Globus pallidus (tissue), 1 donor: ENCODE measurements around the gene SPNS2.
"Not testable (repeated sequence)": the region's sequence is repeated elsewhere in the genome, so short reads cannot be mapped to it uniquely, and the experiment has no call there.

Source experiments
- DNase-seq: peaks from one replicate; pipeline ENCODE4 v3.0.0-alpha.2; 2015; ENCODE audit warnings: low spot score

Gene SPNS2

DNA sequence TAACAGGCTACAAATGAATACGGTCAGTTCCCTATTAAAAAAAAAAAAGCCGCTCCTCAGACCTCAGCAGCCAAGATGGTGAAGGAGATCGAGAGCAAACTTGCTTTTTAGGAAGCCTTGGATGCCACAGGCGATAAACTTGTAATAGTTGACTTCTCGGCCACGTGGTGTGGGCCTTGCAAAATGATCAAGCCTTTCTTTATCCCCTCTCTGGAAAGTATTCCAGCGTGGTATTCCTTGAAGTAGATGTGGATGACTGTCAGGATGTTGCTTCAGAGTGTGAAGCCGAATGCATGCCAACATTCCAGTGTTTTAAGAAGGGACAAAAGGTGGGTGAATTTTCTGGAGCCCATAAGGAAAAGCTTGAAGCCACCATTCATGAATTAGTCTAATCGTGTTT lies 73.5 kb downstream of the SPNS2 start:
- no peak for DNase-seq

DNA sequence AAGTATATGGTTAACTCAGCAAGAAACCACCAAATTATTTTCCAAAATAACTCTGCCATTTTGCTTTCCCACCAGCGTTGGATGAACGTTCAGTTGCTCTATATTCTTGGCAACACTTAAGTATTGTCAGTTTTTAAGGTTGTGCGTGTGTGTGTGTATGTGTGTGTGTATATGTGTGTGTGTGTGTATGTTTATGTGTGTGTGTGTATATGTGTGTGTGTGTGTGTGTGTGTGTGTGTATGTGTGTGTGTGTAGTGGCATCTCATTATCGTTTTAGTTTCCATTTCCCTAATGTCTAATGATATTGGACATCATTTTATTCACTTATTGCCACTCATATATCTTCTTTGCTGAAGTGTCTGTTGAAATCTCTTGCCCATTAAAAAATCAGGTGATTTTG lies 74.4 kb downstream of the SPNS2 start:
- DNase-seq = no peak

DNA sequence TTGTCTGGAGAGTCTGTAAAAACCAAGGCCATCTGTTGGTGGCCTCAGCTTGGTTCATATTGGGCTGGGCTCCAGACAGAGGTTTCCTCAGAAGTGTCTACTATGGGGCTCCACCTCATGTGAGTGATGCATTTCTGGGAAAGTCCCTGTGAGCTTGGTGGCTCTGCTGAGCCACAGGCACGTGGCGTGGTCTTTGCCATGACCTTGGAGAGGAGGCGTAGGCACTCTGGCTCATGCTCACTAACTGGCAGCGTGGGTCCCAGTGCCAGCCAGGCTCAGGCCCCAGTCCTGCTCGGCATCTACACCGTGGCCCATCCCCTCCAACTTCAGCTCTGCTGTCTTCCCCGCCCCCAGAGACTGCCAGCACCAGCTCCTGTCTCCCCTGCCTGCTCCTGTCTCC lies 75.0 kb downstream of the SPNS2 start:
- DNase-seq = no peak

DNA sequence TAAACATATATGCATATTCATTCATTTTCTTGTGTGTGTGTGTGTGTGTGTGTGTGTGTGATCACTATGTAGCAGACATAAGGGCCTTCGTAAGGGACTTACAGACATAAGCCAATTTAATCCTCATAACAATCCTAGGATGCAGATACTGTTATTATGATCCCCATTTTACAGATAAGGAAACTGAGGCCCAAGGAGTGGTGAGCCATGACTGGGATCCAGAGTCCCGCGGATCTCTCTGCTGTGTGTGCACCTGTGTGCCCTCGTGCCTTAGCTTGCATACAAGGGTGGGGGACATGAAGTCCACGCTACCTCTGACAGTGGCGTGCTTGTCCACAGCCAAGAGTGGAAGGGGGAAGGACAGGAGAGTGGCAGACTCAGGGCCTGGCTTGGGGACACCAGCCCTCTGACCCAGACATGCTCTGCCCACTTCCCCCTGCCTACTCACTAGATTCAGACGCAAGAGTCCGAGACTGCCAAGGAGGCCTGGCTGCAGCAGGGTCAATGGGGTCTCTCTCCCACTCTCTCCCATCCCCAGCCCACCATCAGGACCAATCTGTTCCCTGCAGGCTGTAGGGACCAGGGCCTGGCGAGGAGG lies 75.9 kb downstream of the SPNS2 start:
- DNase-seq = no peak

DNA sequence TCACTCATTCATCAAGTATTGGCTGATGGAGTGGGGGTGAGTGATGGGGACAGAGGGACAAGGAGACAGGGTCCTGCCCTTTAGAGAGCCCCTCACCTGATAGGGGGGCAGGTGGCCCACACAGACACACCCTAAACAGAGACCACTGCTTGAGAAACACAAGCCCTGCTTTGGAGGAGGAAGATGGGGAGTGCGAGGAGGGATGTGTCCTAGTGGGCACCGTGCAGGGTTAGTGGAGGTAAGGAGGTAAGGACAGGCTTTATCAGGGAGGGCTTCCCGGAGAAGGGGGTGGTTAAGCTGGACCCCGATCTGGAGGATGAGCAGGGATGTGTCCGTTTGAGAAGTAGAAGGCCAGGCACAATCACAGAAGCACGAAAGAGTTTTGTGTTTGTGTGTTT lies 77.5 kb downstream of the SPNS2 start:
- no peak for DNase-seq

DNA sequence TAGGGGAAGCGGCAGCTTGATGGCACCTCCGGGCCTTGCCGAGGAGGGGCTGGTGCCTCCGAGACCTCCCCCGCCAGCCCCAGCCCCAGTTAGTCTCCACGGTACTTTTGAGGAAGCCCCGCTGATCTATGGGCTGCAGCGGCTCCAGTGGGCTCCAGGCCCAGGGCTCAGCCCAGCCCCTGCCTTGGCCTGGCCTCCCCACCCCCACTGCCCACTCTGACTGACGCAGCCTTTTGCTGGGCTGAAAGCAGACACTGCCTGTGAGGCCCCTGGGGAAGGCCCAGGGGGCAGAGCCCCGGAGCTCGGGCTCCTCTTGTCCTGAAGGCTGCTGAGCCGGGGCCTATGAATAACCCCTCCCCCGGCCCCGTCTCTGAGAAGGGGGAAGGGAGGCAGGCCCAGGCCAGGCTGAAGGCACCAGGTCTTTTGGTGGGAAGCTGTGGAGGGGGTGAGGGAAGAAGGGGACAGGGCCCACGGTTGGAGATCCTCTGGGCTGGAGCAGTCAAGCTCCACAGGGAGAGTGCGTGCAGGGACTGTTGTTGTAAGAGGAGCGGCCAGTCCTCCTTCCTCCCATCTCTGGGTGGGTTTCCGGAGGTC lies 78.1 kb downstream of the SPNS2 start:
- DNase-seq = no peak

DNA sequence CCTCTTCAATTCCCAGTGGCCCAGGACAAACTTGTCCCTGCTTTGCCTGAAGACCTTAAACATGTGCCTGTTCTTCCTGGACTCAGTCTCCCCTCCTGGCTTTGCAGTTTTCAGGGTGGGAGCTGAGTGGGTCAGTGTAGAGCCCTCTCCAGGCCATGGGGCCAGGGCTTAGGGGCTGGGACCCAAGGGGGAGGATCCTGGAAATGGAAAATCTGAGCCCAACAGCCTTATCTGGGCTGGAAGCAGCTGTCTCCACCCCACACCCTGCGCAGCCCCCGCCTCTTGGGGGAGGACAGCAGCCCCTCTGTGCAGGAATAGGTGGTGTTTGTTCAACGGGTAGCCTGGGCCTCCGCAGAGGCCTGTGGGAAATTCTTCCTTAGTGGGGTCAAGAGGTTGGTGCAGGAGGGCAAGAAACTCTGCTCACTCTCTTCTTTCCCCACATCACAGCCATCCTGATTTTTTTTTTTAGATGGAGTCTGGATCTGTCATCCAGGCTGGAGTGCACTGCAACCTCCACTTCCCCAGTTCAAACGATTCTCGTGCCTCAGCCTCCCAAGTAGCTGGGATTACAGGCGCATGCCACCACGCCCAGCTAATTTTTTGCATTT lies 78.8 kb downstream of the SPNS2 start:
- no peak for DNase-seq

DNA sequence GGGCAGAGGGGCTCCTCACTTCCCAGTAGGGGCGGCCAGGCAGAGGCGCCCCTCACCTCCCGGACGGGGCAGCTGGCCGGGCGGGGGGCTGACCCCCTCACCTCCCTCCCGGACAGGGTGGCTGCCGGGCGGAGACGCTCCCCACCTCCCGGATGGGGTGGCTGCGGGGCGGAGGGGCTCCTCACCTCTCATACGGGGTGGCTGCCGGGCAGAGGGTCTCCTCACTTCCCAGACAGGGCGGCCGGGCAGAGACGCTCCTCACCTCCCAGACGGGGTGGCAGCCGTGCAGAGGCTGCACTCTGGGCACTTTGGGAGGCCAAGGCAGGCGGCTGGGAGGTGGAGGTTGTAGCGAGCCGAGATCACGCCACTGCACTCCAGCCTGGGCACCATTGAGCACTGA lies 79.7 kb downstream of the SPNS2 start:
- not testable (repeated sequence) for DNase-seq

DNA sequence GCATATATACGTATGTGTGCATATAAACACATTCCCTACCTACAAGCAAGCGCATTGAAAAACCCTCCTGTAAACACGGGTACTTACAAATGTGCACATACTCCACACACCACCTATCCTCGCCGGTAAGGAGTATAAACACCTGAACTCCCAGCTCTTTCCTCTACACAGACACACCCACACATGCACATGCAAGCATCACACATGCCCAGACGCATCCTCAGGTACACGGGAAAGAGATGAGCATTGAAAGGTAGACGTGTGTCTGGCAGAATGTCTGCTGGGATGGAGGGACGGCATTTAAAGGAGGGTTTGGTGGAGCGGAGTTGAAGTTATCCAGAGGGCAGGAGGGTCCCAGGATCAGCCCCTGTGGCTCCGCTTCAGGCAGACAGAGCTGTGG lies 81.0 kb downstream of the SPNS2 start:
- no peak for DNase-seq

DNA sequence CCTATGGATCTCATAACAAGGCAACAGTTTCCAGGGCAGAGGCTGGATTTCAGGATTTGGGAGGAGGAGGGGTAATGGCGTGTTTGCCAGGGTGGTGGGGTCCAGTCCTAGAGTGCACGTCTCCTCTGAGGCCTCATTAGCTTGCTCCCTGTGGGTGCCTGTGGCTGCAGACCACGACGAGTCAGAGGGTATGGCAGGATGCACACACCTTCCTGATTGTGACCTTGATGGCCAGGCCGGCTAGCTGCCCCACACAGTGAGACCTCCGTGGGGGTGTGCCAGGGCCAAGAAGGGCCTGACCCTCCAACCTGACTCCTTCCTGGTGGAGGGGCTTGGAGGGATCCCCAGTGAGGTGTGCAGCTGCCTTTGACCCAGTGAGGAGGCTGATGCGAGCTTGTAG lies 81.6 kb downstream of the SPNS2 start:
- DNase-seq = no peak

DNA sequence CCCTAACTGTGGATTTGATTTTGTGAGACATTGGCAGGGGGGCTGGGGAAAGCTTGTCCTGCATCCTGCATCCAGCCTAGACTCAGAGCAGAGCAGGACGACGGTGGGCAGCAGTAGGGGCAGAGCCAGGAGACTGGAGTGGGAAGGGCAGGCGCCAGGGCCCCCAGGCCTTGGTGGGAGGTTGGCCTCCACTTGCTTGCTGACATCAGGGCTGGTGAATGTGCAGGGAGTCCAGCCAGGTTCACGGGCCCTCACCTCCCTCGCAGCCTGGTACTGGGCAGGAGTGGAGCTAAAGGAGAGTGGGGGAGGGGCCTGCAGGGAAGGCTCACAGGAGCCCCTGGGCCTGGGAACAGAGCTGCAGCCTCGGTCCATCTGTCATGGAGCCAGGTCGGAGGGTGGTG lies 83.4 kb downstream of the SPNS2 start:
- DNase-seq = no peak

DNA sequence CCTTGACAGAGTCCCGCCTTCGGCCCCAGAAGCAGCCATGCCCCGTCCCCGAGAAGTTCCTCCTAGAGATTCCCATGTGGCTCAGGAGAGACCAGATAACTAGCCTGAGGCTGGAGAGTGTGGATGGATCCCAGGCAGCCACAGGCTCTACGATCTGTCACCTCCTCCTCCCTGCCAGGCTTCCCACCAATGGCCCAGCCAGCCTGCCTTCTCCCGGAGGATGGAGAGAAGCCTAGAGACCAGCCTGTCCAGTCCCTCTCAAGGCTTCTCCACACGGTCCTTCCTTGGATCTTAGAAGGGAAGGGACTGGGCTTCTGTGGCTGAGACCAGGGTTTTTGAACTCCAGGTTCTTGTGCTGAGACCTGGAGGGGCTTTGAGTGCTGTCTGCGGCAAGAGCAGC lies 84.0 kb downstream of the SPNS2 start:
- DNase-seq = no peak

DNA sequence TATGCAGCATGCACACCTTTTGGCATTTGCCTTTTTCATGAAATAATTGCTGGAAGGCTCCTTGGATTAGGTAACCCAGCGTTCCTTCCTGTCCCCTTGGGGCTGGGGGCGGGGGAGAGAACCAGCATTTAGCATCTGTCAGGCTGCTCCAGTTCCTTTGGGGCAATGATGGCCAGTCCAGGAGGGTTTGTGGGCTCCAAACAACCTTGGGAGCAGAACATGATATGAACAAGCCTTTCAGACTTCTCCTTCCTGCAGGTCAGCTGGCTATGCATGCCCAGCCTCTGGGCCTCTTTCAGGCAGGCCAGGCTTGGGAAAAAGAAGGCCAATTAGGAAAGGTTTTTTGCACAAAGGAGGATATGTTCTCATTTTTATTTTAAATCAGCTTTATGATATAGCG lies 84.5 kb downstream of the SPNS2 start:
- DNase-seq = no peak

DNA sequence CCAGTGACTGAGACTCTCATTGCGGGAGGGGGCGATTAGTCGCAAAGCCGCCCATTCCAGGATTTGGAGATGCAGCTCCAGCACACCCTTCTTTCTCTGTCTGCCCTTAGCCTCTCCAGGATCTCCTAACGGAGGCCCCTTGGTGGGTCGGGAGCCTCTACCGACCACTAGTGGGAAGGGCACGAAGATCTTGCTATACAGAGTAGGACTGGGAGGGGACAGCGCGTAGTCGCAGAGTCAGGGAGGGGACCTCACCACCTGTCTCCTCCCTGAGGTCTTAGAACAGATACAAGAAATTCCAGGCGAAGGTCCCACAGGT lies 85.1 kb downstream of the SPNS2 start:
- no peak for DNase-seq

DNA sequence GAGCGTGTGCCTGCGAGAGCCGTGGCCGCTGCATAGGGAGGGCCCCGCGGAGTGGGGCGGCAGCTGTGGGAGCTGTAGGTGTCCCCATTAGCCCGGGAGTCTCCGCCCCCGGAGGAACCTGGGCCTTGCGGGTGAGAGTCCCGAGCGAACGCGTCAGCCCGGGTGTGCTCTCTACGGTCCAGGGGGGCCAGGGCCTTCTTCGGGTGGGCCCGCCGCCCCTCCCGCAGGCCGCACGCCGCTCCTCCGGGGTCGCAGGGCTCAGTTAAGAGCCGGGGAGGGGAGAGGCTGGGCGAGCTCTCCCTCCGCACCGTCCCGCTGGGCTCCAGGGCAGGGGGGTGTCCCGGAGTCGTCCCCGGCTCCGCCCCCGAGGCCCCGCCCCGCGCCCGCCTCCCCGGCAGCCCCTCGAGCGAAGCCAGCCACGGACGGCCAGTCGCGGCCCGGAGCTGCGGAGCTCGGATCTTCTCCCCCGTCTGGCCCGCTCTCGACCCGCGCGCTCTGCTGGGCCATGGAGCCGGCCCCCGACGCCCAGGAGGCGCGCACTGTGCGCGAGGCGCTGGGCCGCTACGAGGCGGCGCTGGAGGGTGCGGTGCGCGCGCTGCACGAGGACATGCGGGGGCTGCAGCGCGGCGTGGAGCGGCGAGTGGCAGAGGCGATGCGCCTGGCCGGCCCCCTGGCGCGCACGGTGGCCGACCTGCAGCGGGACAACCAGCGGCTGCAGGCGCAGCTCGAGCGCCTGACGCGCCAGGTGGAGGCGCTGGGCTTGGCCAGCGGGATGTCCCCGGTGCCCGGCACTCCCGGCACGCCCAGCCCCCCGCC lies 85.6 kb downstream of the SPNS2 start, which contains the start of gene SMTNL2:
TSS of gene SMTNL2 (plus strand) at position 429 of the 816 bp plus-strand sequence. CDS start at position 506, 77 bp downstream.
- no peak for DNase-seq

DNA sequence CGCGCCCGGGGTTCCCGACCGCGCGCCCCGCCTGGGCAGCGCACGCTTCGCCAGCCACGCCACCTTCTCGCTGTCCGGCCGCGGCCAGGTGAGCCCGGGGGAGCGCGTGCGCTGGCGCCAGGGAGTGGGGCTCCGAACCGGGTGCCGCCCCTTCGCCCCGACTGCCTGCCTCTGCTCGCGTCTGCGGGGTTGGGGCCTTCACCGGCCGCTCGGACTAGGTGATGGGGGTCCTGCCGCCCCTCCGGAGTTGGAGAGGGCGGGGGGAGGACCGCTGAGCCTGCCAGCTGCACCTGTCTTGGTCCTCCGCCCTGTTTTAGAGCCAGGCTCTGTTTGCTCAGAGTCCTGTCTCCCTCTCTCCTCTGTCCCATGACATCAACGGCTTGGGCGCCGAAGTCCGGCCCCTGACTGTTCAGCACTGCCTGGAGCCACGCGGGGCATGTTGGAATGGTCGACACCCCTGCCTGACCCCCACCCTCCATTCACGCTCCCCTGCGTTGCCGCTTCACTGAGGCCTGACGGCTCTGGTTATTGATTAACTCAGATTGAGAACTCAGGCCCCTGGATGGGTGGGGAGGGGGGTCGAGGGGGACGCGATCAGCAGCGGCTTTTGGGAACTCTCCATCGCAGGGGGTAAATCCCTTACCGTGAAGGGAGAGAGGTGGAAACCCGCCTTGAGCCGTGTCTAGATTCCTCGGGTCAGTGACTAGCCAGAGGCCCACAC lies 86.4 kb downstream of the SPNS2 start:
- DNase-seq = no peak

DNA sequence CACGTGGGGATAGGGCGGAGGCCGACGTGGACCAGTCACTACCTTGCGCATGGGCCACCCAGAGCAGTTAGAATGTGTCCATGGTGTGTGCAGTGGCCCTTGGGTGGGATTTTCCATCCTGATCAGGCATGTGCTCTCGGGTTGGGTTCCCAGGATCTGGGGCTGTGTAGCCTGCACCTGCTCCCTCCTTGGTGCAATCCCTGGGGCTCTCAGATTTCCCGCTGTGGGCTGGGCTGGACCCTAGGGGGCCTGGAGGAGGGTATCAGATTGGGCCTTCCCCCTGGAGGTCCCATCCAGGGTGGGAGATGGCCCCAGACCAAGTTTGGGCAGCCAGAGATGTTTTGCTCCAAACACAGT lies 86.9 kb downstream of the SPNS2 start:
- DNase-seq = no peak

DNA sequence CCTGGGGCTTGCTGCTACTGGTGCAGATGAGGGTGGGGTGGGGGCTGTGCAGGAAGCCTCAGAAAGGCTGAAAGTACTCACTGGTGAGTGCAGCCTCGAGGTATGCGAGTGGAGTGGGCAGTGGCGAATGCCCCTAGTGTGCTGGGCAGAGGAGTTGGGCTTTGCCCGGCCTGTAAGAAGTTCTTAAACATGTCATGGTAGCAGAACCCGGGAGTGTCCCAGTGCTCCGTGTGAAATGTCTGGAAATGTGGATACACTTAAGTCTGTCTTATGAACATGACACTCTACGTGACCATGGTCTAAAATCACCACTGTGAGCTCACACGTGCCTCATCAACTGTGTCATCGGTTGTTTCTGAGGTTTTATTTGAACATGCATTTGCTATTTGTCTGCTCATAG lies 87.4 kb downstream of the SPNS2 start:
- no peak for DNase-seq

DNA sequence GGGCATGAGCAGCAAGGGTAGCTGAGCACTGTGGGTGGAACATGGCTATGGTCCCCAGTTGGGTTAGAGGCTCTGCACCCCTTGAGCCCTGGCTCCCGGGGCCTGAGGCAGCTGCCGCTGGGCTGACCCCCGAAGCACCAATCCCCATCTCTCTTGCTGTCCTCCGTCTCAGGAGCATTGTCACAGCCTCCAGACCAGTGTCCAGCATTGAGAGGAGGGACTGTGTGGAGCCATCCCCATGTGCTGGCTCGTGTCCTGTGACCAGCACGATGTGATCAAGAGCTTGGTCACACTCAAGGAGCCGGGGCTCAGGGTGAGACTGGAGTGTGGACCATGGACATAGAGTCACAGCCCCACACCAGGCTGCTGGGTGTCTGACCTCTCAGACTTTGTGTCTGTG lies 88.5 kb downstream of the SPNS2 start:
- no peak for DNase-seq

DNA sequence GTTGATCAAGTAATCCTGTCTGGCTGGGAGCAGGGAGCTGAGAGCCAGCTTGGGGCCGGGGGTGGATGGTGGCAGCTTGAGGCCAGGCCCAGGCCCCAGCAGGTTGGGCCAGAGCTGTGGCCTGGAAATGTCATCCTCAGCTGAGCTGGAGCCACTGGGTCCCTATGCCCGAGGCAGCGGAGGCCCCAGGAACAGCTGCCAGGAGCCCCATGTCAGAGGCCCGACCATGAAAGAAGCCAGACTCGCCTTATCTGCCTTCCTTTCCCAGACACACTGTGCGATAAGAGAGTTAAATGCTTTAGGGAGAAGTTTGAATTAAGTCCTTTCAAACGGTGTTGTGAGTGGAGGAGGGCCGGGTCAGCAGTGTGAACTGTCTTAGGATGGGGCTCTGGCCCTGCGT lies 89.1 kb downstream of the SPNS2 start:
- no peak for DNase-seq

DNA sequence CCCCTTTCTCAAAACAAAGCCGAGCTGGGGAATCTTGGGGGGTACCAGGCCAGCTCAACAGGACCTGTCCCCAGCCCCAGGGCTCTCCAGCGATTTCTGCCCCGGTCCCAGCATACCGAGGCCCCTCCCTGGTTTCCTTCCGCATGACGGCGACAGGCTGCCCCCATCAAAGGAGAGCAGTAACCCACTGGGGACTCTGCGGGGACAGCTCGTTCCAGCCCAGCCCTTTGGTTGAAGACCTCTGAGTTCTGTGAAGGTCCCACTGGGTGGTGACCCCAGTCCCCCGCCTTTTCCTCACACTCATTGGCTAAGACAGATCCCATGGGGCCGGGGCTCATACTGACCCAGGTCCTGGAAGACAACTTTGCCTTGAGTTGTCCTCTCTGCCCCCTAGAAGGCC lies 89.7 kb downstream of the SPNS2 start:
- no peak for DNase-seq
